AG04450 (cell line): ENCODE data around the gene ACYP1. TPM values are rescaled to one million over a fixed set of nuclear protein-coding genes. Genes with fewer than 3 reads are reported as not detected.

Experiments
- CTCF ChIA-PET: fragments of 300-600, 350-600 bp; formaldehyde crosslinking; extraction: SDS; loops from one replicate; lab custom pipeline; 2022; ENCODE audit warnings: antibody characterized with exemption, inconsistent platforms; lab: Charles Lee
- POLR2A ChIA-PET: fragments of 350-600 bp; formaldehyde crosslinking; extraction: SDS; loops from one replicate; lab custom pipeline; 2021; ENCODE audit warnings: antibody characterized with exemption, inconsistent platforms; lab: Yijun Ruan, JAX
- DNase-seq: peaks from one replicate; pipeline ENCODE4 v3.0.0-alpha.2; 2011; ENCODE audit warnings: low read depth, low spot score
- H3K27ac ChIP-seq: one replicate; pipeline ENCODE4 v1.5.1; 2012; ENCODE audit warnings: low read depth, low read length, control low read depth
- H3K27me3 ChIP-seq: one replicate; pipeline ENCODE4 v1.6.0; 2012; ENCODE audit warnings: low read length; ENCODE audit not compliant: control insufficient read depth, insufficient read depth
- H3K4me3 ChIP-seq: 2 replicates; pipeline ENCODE4 v1.5.1; 2011; ENCODE audit warnings: mild to moderate bottlenecking, low read depth, low read length, control low read depth
- H3K9me3 ChIP-seq: 2 replicates; pipeline ENCODE4 v1.5.1; 2012; ENCODE audit warnings: low read length; ENCODE audit not compliant: control insufficient read depth, insufficient read depth
- CTCF ChIP-seq: IDR thresholded peaks from 2 replicates; pipeline ENCODE4 v1.5.1; 2011; ENCODE audit warnings: low read depth, low read length, control low read depth, inconsistent platforms
- polyA plus RNA-seq: library from polyadenylated mRNA; depleted of rRNA; stranded (reverse); fragments of >200 nt; gene quantifications from 2 replicates; pipeline ENCODE4 v1.2.3, GENCODE V29; 2011

Gene ACYP1
- polyA plus RNA-seq, 1 experiment = 18.4 TPM

DNA sequence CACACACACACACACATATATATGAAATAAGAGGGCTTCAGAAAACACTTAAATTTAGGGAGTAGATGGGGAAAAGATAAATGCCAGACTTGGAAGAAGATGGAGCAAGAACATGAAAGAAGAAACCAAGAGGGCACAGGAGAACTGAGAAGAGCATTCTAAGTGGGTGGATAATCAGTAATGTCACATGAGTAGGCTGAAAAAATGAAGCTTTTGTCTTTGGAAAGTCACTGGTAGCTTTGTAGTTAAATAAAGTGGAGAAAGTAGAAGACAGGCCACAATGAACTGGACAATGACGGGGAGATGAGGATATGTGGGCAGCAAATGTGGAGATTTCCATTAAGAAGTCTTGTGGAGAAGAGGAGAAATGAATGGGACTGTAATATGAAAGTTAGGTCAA is 3.4 kb upstream of the ACYP1 start:
- DNase-seq = no peak
- no peaks in the 10 kb centered on the region for H3K27me3 ChIP-seq
- no peak overlapping the region for H3K27ac ChIP-seq
- H3K4me3 ChIP-seq = no peak overlapping the region
- CTCF ChIA-PET = interaction anchor here (1.0 to 1.5 kb wide), 2 partner anchors 21 to 162 kb away, joined by 3 to 5 read pairs; no protein-coding TSS in a partner anchor
- POLR2A ChIA-PET = no interaction called here
- no peaks in the 10 kb centered on the region for H3K9me3 ChIP-seq
- no peak for TF ChIP-seq CTCF

GRCh38 chr14:75066691-75067090 is 2.9 kb upstream of the ACYP1 start:
- Histone ChIP-seq H3K4me3 (no peak overlapping the region), H3K27me3 (no peaks in the 10 kb centered on the region), H3K9me3 (no peaks in the 10 kb centered on the region), H3K27ac (no peak overlapping the region)
- DNase-seq = no peak
- TF ChIP-seq CTCF = no peak
- ChIA-PET POLR2A (interaction anchor here (0.6 kb wide), 1 partner anchor 1962 kb away, joined by 6 read pairs; no protein-coding TSS in a partner anchor), CTCF (interaction anchor here (1.5 to 2.5 kb wide), 3 partner anchors 21 to 44 kb away, joined by 3 to 7 read pairs (median 5); no protein-coding TSS in a partner anchor)

DNA sequence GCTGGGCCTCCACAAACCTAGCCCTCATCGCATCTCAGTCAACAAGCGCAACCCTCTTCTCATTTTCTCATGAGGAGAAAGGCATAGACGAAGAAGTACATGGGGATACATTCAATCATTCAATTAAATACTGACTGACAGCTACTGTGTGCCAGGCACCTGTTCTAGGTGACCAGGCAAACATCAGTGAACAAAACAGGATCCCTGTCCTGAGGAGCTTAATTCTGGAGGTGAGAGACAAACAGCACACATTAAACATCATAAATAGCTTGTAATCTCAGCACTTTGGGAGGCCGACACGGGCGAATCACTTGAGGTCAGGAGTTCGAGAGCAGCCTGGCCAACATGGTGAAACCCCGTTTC is 362 bp upstream of the ACYP1 start:
- H3K27me3 ChIP-seq = no peaks in the 10 kb centered on the region
- POLR2A ChIA-PET = interaction anchor here (0.6 to 1.3 kb wide), 2 partner anchors 26 to 74 kb away, joined by 3 to 8 read pairs; no protein-coding TSS in a partner anchor
- H3K9me3 ChIP-seq = no peaks in the 10 kb centered on the region
- CTCF ChIA-PET = interaction anchor here (0.5 to 2.5 kb wide), 8 partner anchors 15 to 158 kb away, joined by 3 to 7 read pairs (median 4); no protein-coding TSS in a partner anchor
- no peak for DNase-seq
- no peak overlapping the region for H3K27ac ChIP-seq
- no peak for TF ChIP-seq CTCF
- H3K4me3 ChIP-seq = peak overlapping the region; percentile 96

GRCh38 chr14:75063013-75063412 is 811 bp downstream of the ACYP1 start:
- H3K9me3 ChIP-seq = no peaks in the 10 kb centered on the region
- CTCF ChIA-PET = interaction anchor here (1.0 to 1.8 kb wide), 6 partner anchors 13 to 202 kb away, joined by 3 to 6 read pairs (median 4); no protein-coding TSS in a partner anchor
- H3K27ac ChIP-seq = peak overlapping the region; percentile 31
- H3K27me3 ChIP-seq = no peaks in the 10 kb centered on the region
- peak overlapping the region; percentile 96 for H3K4me3 ChIP-seq
- TF ChIP-seq CTCF = no peak
- DNase-seq = no peak
- POLR2A ChIA-PET = interaction anchor here (0.6 to 1.3 kb wide), 2 partner anchors 27 to 98 kb away, joined by 3 to 5 read pairs; no protein-coding TSS in a partner anchor

GRCh38 chr14:75060420-75060819 is 3.4 kb downstream of the ACYP1 start:
- Histone ChIP-seq H3K27ac (no peak overlapping the region), H3K4me3 (no peak overlapping the region), H3K27me3 (no peaks in the 10 kb centered on the region), H3K9me3 (no peaks in the 10 kb centered on the region)
- DNase-seq = no peak
- CTCF ChIA-PET = no interaction called here
- TF ChIP-seq CTCF = no peak
- POLR2A ChIA-PET = no interaction called here
